Ovary (tissue), 9 donors: ENCODE results near the gene VDAC2. TPM values are rescaled to one million over a fixed set of nuclear protein-coding genes. Genes with fewer than 3 reads are reported as not detected.

Experiments used
- DNase-seq, 5 donors: peaks; one replicate each; pipeline ENCODE4 v3.0.0-alpha.2; 2019 to 2020
- H3K27ac ChIP-seq, 2 donors: fragments of 200-600 bp; one replicate each; pipeline versions ENCODE4 v1.5.1 to v1.8.0; 2019 to 2022
- H3K27me3 ChIP-seq: fragments of 200-600 bp; one replicate; pipeline ENCODE4 v1.8.0; 2022
- H3K36me3 ChIP-seq: fragments of 200-600 bp; sonication (generic); one replicate; pipeline ENCODE4 v1.5.1; 2019
- H3K4me1 ChIP-seq: one replicate; pipeline ENCODE4 v1.8.1; 2013; ENCODE audit warnings: mild to moderate bottlenecking, moderate library complexity; ENCODE audit not compliant: insufficient read depth
- H3K4me3 ChIP-seq: fragments of 200-600 bp; sonication (generic); one replicate; pipeline ENCODE4 v1.5.1; 2017
- H3K9me3 ChIP-seq, 2 donors: fragments of 200-600 bp in 1 of 2; sonication (generic) in 1 of 2; one replicate each; pipeline versions ENCODE4 v1.5.1 to v1.8.1; 2013 to 2019; ENCODE audit warnings: mild to moderate bottlenecking in 1 of 2, moderate library complexity in 1 of 2
- EP300 ChIP-seq: sonication (generic); formaldehyde crosslinking; IDR thresholded peaks from one replicate; pipeline ENCODE4 v1.6.1; 2017; ENCODE audit warnings: antibody characterized with exemption
- POLR2A ChIP-seq: fragments of 450-650 bp; IDR thresholded peaks from one replicate; pipeline ENCODE4 v1.6.1; 2017; ENCODE audit warnings: antibody characterized with exemption, mild to moderate bottlenecking, moderate library complexity
- WGBS, 3 donors: extraction: QIAGEN DNeasy Blood & Tissue Kit in 1 of 3; methylation state at CpG; one replicate each; pipeline versions ENCODE4 v1.1.5 to v1.1.7; 2013 to 2017; 5-methylcytosine and 5-hydroxymethylcytosine counted together
- intact Hi-C, 4 donors: fragments of 100-400 bp; cut with DNase I; formaldehyde crosslinking; loops; one replicate each; pipeline versions ENCODE4 v1.11.0 to v1.15.1; 2022 to 2023
- polyA plus RNA-seq, 2 donors: library from polyadenylated mRNA; stranded (reverse); fragments of 200-250 nt in 1 of 2; fragments of 350-450 nt in 1 of 2; fragmentation: Illumina TruSeq in 1 of 2; extraction: RNeasy Lipid Tissue Mini Kit (QIAGEN cat#74804) in 1 of 2; gene quantifications; one replicate each; pipeline ENCODE4 v1.2.3, GENCODE V29; 2013 to 2014
- total RNA-seq, 7 donors: library from RNA; depleted of rRNA in 2 of 7; stranded (reverse); fragments of >200 nt in 2 of 7; fragmentation: NEBNext Ultra II Directional in 3 of 7; extraction: Animal tissue kit (Norgen Biotek cat#: 25700) in 3 of 7; gene quantifications; one replicate each; pipeline versions ENCODE4 v1.1.0 to v1.2.4, GENCODE V29; 2016 to 2023
- TF ChIP-seq, protein P1 (sequence below), 3 donors: fragments of 450-650 bp in 2 of 3; fragments of 200-600 bp in 1 of 3; IDR thresholded peaks; one replicate each; pipeline versions ENCODE4 v1.5.1 to v1.8.0; 2016 to 2022; ENCODE audit warnings: antibody characterized with exemption in 3 of 3, mild to moderate bottlenecking in 1 of 3
- donor health status: DM: no; HTN: no; CAD: no; lungs with moderate emphysema.
- donor health status: DM: no; HTN: no; CAD: no.
- donor health status: Bipolar disorder and iron deficiency.
- donor health status: DM: yes; HTN: yes; CAD: no.
- donor health status: DM: no; HTN: no; CAD: no.
- donor health status: DM: yes; HTN: yes; CAD: no.

VDAC2 gene
- total and polyA plus RNA-seq, 9 donors: 106 to 252 (median 141) TPM

- no peak overlapping the region for H3K4me3 ChIP-seq
- TF ChIP-seq, protein P1, sequence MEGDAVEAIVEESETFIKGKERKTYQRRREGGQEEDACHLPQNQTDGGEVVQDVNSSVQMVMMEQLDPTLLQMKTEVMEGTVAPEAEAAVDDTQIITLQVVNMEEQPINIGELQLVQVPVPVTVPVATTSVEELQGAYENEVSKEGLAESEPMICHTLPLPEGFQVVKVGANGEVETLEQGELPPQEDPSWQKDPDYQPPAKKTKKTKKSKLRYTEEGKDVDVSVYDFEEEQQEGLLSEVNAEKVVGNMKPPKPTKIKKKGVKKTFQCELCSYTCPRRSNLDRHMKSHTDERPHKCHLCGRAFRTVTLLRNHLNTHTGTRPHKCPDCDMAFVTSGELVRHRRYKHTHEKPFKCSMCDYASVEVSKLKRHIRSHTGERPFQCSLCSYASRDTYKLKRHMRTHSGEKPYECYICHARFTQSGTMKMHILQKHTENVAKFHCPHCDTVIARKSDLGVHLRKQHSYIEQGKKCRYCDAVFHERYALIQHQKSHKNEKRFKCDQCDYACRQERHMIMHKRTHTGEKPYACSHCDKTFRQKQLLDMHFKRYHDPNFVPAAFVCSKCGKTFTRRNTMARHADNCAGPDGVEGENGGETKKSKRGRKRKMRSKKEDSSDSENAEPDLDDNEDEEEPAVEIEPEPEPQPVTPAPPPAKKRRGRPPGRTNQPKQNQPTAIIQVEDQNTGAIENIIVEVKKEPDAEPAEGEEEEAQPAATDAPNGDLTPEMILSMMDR (IDR thresholded peaks at IDR 0.05): no peak
- TF ChIP-seq EP300: no peak
- TF ChIP-seq POLR2A: no peak
- H3K9me3 ChIP-seq: no peaks in the 10 kb centered on the region
- H3K27me3 ChIP-seq: no peaks in the 10 kb centered on the region
- peaks cover 27% of the 10 kb centered on the region for H3K4me1 ChIP-seq
- intact Hi-C loops: no loop called here
- H3K27ac ChIP-seq: peak overlapping the region; percentile 61 to 74
- no peaks in the 10 kb centered on the region for H3K36me3 ChIP-seq
- no peak for DNase-seq
- 17 to 21% (median 17%) methylated on average over 2 of the region's 2 CpGs for WGBS, 3 donors
These were observed 15.5 kb downstream of the VDAC2 start for GRCh38 chr10:75226095-75226494.

DNA sequence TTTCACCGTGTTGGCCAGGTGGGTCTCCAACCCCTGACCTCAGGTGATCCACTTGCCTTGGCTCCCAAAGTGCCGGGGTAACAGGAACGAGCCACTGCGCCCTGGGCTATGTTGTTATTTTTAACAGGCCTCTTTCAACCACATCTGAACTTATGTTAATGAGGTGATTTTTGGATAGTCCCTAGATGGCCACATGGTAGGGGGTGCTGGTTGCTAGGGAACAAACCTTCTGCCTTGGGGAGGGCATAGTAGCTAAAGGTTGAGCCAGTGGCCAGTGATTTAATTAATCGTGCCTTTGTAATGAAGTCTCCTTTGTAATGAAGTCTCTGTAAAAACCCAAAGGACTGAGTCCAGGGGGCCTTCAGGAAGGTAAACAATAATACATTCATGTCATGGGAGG is 16.1 kb downstream of the VDAC2 start:
- Histone ChIP-seq H3K4me1 (peaks cover 27% of the 10 kb centered on the region), H3K9me3 (no peaks in the 10 kb centered on the region), H3K4me3 (no peak overlapping the region), H3K27me3 (no peaks in the 10 kb centered on the region), H3K27ac (peak overlapping the region in 1 of 2 donors; percentile 61), H3K36me3 (no peaks in the 10 kb centered on the region)
- TF ChIP-seq, protein P1 (IDR thresholded peaks at IDR 0.05): no peak
- no peak for TF ChIP-seq EP300
- intact Hi-C loops: no loop called here
- no peak for DNase-seq
- 63 to 78% (median 67%) methylated on average over 5 of the region's 5 CpGs for WGBS, 3 donors

- Histone ChIP-seq H3K36me3 (no peaks in the 10 kb centered on the region), H3K27ac (no peak overlapping the region), H3K4me3 (no peak overlapping the region), H3K4me1 (peaks cover 27% of the 10 kb centered on the region), H3K9me3 (no peaks in the 10 kb centered on the region), H3K27me3 (no peaks in the 10 kb centered on the region)
- TF ChIP-seq EP300: no peak
- no peak for TF ChIP-seq POLR2A
- TF ChIP-seq, protein P1 (IDR thresholded peaks at IDR 0.05): no peak
- no peak for DNase-seq
- WGBS, 3 donors: 90 to 95% (median 91%) methylated on average over 3 of the region's 3 CpGs
- intact Hi-C loops: no loop called here
These were observed 17.7 kb downstream of the VDAC2 start for GRCh38 chr10:75228278-75228677.

GRCh38 chr10:75228834-75229233 is 18.2 kb downstream of the VDAC2 start:
- intact Hi-C loops: no loop called here
- Histone ChIP-seq H3K4me1 (peaks cover 27% of the 10 kb centered on the region), H3K27me3 (no peaks in the 10 kb centered on the region), H3K27ac (peak overlapping the region in 1 of 2 donors; percentile 30), H3K36me3 (no peaks in the 10 kb centered on the region), H3K4me3 (no peak overlapping the region), H3K9me3 (no peaks in the 10 kb centered on the region)
- 39 to 51% (median 39%) methylated on average over 4 of the region's 4 CpGs for WGBS, 3 donors
- TF ChIP-seq EP300 (no peak), POLR2A (no peak)
- TF ChIP-seq, protein P1 (IDR thresholded peaks at IDR 0.05): no peak
- no peak for DNase-seq
